GM10248 (cell line): ENCODE data around the gene ARHGAP15.

Experiments
- CTCF ChIA-PET: fragments of 300-600 bp; sonication (Branson Sonifier 250); formaldehyde crosslinking; extraction: SDS; loops from one replicate; lab custom pipeline; 2021; ENCODE audit warnings: antibody characterized with exemption; lab: Yijun Ruan, JAX
- POLR2A ChIA-PET: fragments of 350-650 bp; sonication (Branson Sonifier 250); formaldehyde crosslinking; extraction: SDS; loops from one replicate; lab custom pipeline; 2020; ENCODE audit warnings: antibody characterized with exemption; lab: Yijun Ruan, JAX
- DNase-seq: peaks from one replicate; pipeline ENCODE4 v3.0.0; 2012; ENCODE audit errors: extremely low spot score
- TF ChIP-seq, protein P1 (sequence below): IDR thresholded peaks from 2 replicates; pipeline ENCODE4 v1.5.1; 2012; ENCODE audit warnings: mild to moderate bottlenecking, low read depth; ENCODE audit errors: extremely low read depth, missing control alignments, control extremely low read depth

The ARHGAP15 gene

DNA sequence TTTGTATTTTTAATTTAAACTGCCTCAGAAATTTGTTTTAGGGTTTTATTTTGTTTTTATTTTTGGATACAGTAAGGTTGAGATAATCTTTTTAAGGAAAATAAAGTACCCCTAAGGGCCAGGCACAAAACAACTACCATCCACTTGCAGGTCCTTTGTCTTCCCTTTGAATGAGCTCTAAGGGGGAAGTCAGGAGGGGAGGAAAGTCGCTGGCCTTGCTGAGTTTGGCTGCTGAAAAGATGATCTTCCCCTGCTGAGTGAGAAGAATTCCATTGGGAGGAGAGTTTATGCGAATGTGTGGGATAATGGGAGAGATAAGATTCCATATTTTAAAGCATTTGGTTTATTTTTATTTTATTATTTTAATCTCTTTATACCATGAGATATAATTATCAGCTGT, 100.7 kb downstream of the ARHGAP15 start:
- ChIA-PET POLR2A (no interaction called here), CTCF (interaction anchor here (1.1 to 2.5 kb wide), 6 partner anchors 9 to 119 kb away, joined by 3 to 9 read pairs (median 4); no protein-coding TSS in a partner anchor)
- no peak for DNase-seq
- TF ChIP-seq, protein P1, sequence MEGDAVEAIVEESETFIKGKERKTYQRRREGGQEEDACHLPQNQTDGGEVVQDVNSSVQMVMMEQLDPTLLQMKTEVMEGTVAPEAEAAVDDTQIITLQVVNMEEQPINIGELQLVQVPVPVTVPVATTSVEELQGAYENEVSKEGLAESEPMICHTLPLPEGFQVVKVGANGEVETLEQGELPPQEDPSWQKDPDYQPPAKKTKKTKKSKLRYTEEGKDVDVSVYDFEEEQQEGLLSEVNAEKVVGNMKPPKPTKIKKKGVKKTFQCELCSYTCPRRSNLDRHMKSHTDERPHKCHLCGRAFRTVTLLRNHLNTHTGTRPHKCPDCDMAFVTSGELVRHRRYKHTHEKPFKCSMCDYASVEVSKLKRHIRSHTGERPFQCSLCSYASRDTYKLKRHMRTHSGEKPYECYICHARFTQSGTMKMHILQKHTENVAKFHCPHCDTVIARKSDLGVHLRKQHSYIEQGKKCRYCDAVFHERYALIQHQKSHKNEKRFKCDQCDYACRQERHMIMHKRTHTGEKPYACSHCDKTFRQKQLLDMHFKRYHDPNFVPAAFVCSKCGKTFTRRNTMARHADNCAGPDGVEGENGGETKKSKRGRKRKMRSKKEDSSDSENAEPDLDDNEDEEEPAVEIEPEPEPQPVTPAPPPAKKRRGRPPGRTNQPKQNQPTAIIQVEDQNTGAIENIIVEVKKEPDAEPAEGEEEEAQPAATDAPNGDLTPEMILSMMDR: no peak

DNA sequence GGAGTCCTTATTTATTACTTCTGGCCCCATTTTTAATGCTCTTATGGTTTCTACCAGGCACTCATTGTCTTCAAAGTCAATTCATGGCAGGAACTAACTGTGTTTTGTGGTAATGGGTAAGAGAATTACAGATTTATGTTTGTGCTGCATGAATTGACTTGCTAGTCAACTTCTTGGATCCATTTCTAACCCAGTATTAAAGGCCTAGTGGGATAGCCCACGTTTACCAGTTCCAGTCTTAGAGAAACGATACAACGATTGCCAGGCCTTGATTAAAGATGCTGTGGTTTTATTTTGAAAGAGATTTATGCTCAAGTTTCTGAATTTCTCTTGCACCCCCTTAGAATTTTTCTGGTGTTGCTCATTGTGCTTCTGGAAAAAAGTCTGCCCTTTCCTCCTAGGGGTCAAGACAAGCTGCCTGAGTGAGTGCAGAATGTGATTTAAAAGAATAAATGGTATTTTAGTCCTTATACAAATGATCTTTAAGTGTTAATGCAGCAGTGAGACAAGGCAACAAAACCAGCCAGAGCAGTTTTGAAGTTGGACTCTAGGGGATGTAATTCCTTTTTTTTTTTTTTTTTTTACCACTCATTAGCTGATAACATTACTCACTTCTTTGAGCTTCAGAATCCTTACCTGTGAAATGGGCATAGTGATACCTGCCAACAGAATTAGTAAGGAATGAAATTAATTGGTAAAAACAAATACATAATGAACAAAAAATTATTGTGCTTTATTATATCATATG, 101.5 kb downstream of the ARHGAP15 start:
- CTCF ChIA-PET: interaction anchor here (1.4 to 2.5 kb wide), 3 partner anchors 9 to 120 kb away, joined by 3 to 9 read pairs (median 7); no protein-coding TSS in a partner anchor
- DNase-seq: no peak
- TF ChIP-seq, protein P1: no peak
- POLR2A ChIA-PET: no interaction called here

DNA sequence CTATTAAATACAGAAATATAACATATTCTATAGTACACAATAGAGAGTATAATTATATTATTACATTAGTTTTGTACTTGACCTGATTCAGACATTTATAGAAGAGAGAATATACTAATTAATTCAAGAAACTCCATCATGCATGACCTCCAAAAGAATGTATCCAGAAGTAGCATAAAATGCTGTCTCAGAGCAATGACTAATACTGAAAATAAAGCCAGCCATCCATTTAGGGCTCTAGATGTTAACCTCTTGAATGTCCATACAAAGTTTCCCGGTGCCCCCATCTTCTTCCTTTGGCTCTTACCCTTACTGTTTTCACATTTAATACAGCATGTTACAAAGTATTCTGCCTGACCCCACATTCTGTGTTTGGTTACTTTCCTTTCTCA, 102.0 kb downstream of the ARHGAP15 start:
- no peak for DNase-seq
- POLR2A ChIA-PET: no interaction called here
- CTCF ChIA-PET: interaction anchor here (1.4 to 1.8 kb wide), 2 partner anchors 10 to 120 kb away, joined by 3 to 7 read pairs; no protein-coding TSS in a partner anchor
- TF ChIP-seq, protein P1: no peak

DNA sequence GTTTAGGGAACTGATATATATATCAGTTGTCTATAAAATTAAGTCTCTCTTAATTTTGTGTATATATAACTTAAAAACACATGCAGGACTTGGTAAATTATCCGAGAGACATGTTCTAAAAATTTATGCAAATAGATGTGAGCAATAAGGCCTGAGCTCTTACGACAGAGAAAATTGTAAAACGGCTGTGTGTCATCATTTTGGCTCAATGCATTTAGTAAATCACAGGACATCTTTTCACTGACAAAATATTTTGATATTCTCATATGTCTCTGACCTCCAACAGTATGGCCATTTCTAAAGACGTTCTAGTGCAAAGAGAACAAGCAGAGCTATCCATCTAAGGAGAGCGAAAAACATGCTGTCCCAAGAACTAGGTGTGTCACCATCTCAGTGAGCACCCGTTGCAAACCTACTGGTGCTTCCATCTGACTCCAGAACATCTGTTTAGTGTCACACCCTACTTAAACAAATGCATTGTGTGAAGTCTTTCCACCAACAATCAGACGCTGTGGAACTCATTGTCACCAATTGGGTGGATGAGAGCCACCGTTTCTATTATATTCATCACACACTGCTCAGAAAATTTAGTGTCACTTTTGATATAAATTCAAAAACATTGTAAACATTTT, 108.0 kb downstream of the ARHGAP15 start:
- ChIA-PET CTCF (interaction anchor here (1.6 kb wide), 1 partner anchor 9 kb away, joined by 4 read pairs; no protein-coding TSS in a partner anchor), POLR2A (no interaction called here)
- TF ChIP-seq, protein P1: no peak
- DNase-seq: no peak

DNA sequence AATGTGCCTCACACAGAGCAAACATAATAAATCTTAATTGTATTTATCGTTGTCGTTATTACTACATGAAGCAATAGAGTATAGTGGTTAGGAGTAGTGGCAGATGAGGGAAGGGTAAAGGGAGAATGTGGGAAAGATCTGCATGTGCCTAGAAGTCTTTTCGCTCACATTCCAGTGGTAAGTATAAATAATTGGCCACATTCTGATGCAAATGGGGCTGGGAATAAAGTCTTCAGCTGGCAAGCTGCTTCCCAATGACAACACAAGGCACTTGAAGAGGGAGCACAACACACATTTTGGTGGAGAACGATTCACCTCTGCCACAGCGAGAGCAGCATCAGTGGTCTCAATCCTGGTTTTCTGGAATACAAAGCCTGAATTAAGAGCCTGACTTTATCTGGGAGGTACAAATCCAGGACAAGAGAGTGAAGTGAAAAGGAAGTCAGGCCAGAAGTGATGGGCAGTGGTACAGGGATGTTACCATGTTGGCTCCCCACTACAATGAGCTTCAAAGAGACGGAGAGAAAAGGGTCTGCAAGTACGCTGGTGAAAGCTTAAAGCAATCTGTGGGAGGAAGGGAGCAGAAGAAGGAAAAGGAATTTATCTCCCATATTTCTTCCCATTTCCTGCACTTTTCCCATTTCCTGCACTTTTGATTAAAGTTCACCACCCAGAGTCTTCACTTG, 112.3 kb downstream of the ARHGAP15 start:
- CTCF ChIA-PET: interaction anchor here (1.3 to 2.9 kb wide), 2 partner anchors 17 to 19 kb away, joined by 3 to 14 read pairs; no protein-coding TSS in a partner anchor
- DNase-seq: no peak
- TF ChIP-seq, protein P1: no peak
- POLR2A ChIA-PET: no interaction called here

DNA sequence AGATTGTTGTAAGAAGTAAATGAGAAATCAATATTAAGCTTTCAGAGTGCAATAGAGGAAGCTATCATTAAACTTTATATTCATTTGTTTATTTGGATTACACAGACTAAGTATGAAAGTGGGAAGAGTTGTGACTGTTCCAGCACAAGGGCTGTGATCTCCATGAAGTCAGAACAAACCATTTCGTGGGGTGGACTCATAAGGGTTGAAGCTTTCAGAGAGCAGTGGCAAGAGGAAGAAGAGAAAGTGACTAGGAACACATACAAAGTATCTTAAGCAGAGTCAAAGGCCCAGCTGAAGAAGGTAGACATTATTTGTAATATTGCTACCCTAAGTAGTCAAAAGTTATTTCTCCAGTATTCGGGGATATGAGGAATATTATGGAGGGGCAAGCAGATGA, 117.0 kb downstream of the ARHGAP15 start:
- ChIA-PET CTCF (interaction anchor here (0.9 to 1.0 kb wide), 2 partner anchors 10 to 36 kb away, joined by 4 read pairs; no protein-coding TSS in a partner anchor), POLR2A (no interaction called here)
- TF ChIP-seq, protein P1: no peak
- DNase-seq: no peak
